Lung (tissue), 12 donors: ENCODE measurements around the gene CCDC127. TPM values are rescaled to one million over a fixed set of nuclear protein-coding genes. Genes with fewer than 3 reads are reported as not detected.

Experiments
- ATAC-seq: fragments of 200-7000 bp; cut with Tn5 transposase; one replicate; pipeline ENCODE4 v1.9.1; 2020; ENCODE audit warnings: moderate number of reproducible peaks; ENCODE audit not compliant: insufficient read depth, low FRiP score
- DNase-seq, 3 donors: peaks; one replicate each; pipeline ENCODE4 v3.0.0-alpha.2; 2013 to 2017
- H3K27ac ChIP-seq, 2 donors: one replicate each; pipeline ENCODE4 v1.5.1; 2013; ENCODE audit warnings: mild to moderate bottlenecking in 2 of 2, moderate library complexity in 2 of 2, control low read depth in 1 of 2, inconsistent platforms in 1 of 2, low read depth in 1 of 2, low read length in 1 of 2
- H3K27me3 ChIP-seq, 3 donors: one replicate each; pipeline ENCODE4 v1.5.1; 2013; ENCODE audit warnings: low read length in 2 of 3; ENCODE audit not compliant: control insufficient read depth in 3 of 3, insufficient read depth in 3 of 3
- H3K36me3 ChIP-seq, 4 donors: one replicate each; pipeline ENCODE4 v1.5.1; 2013; ENCODE audit warnings: low read length in 4 of 4, mild to moderate bottlenecking in 1 of 4, moderate library complexity in 1 of 4; ENCODE audit not compliant: control insufficient read depth in 4 of 4, insufficient read depth in 4 of 4
- H3K4me1 ChIP-seq, 5 donors: one replicate each; pipeline ENCODE4 v1.5.1; 2013; ENCODE audit warnings: low read length in 5 of 5, mild to moderate bottlenecking in 2 of 5, moderate library complexity in 1 of 5; ENCODE audit not compliant: control insufficient read depth in 5 of 5, insufficient read depth in 5 of 5
- H3K4me3 ChIP-seq: one replicate; pipeline ENCODE4 v1.5.1; 2013; ENCODE audit warnings: mild to moderate bottlenecking, control low read depth, moderate library complexity
- H3K9ac ChIP-seq, 2 donors: one replicate each; pipeline ENCODE4 v1.5.1; 2013; ENCODE audit warnings: low read length in 2 of 2, control low read depth in 1 of 2; ENCODE audit not compliant: insufficient read depth in 1 of 2
- H3K9me3 ChIP-seq, 4 donors: one replicate each; pipeline ENCODE4 v1.5.1; 2013; ENCODE audit warnings: low read length in 3 of 4, mild to moderate bottlenecking in 1 of 4, moderate library complexity in 1 of 4; ENCODE audit not compliant: control insufficient read depth in 4 of 4, insufficient read depth in 3 of 4
- whole genome bisulfite sequencing, 2 donors: extraction: QIAGEN DNeasy Blood & Tissue Kit; methylation state at CpG; one replicate each; pipeline ENCODE4 v1.1.7; 2013; 5-methylcytosine and 5-hydroxymethylcytosine counted together
- polyA plus RNA-seq, 2 donors: library from polyadenylated mRNA; stranded (reverse); fragments of 200-250 nt; gene quantifications; one replicate each; pipeline ENCODE4 v1.2.1, GENCODE V29; 2013
- total RNA-seq, 2 donors: library from RNA; depleted of rRNA in 1 of 2; stranded (reverse); fragments of >200 nt in 1 of 2; gene quantifications; one replicate each; pipeline ENCODE4 v1.2.1, GENCODE V29; 2014 to 2021
- TF ChIP-seq, protein P1 (sequence below): IDR thresholded peaks from 2 replicates; pipeline ENCODE4 v1.5.1; 2012; ENCODE audit warnings: mild to moderate bottlenecking; ENCODE audit errors: control extremely low read depth, extremely low read depth
- donor health status: control.
- donor health status: control.
- donor health status: Bipolar disorder and iron deficiency.
- donor health status: healthy.
- donor health status: DM: yes; HTN: yes; CAD: no.

Gene CCDC127
- total and polyA plus RNA-seq, 4 donors: 2.1 to 6.4 (median 3.9) TPM

DNA sequence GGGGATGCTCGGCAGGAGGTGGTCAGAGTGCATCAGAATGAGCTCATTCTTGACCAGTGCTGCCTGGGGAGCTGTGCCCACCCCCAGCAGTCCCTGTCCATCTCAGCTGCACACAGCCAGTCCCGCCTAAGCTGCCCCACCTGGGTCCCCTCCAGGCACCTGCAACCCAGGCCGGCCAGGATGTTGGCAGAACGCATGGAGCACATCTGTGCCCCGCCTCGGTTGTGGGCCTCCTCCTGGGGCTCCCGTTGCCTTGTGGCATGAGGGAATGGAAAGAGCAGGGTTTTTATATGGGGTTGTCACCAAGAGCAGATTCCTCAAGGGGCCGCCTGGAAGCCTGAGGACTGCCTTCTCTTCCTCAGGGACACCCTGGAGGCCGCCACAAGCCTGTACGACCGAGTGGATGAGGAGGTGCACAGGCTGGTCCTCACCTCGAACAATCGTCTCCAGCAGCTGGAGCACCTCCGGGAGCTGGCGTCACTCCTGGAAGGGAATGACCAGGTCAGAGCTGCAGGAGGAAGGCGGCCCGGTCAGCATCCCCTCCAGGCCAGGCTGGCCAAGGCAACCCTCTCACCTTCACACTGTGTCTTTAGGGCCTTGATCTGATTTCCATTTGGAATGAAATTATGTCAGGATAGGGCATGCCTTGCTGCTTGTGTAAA lies 61.4 kb downstream of the CCDC127 start:
- TF ChIP-seq, protein P1, sequence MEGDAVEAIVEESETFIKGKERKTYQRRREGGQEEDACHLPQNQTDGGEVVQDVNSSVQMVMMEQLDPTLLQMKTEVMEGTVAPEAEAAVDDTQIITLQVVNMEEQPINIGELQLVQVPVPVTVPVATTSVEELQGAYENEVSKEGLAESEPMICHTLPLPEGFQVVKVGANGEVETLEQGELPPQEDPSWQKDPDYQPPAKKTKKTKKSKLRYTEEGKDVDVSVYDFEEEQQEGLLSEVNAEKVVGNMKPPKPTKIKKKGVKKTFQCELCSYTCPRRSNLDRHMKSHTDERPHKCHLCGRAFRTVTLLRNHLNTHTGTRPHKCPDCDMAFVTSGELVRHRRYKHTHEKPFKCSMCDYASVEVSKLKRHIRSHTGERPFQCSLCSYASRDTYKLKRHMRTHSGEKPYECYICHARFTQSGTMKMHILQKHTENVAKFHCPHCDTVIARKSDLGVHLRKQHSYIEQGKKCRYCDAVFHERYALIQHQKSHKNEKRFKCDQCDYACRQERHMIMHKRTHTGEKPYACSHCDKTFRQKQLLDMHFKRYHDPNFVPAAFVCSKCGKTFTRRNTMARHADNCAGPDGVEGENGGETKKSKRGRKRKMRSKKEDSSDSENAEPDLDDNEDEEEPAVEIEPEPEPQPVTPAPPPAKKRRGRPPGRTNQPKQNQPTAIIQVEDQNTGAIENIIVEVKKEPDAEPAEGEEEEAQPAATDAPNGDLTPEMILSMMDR: no peak
- Histone ChIP-seq H3K4me3 (no peak overlapping the region), H3K27ac (no peak overlapping the region), H3K36me3 (no peaks in the 10 kb centered on the region), H3K27me3 (no peaks in the 10 kb centered on the region), H3K9ac (no peak overlapping the region), H3K4me1 (no peaks in the 10 kb centered on the region), H3K9me3 (no peaks in the 10 kb centered on the region)
- DNase-seq: peak in 1 of 3 donors; percentile 8
- WGBS, 2 donors: 90 to 93% methylated on average over 17 of the region's 17 CpGs
- no peak for ATAC-seq

DNA sequence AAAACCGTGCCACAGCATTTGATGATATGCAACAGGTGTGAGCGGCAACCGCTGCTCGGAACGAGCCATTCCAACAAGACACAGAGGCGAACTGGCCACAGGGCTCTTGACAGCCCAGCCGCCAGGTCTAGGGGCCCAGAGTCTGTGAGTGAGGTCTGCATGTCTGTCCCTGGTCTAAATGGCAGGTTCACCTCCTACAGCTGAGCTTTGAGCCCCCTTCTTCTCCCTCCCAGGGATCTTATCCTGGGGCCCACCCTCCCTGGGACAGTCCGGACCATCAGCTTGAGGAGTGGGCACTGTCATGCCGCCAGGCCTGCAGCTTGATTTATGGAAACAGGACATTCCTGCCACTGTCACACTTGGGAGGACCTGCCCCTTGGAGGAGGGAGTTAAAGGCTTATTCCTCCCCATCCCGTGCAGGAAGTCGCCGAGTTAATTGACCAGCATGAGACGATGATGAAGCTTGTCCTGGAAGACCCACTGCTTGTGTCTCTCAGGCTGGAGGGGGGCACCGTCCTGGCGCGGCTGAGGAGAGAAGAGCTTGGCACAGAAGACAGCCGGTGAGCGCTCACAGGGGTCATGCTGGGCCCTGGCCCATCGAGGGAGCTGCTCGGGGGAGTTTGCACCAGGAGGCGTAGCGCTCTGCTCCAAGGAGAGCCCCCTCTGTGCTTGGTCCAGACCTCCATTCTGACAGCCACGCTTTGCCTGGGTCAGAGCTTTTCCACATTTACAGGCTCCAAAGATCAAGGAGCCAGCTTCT lies 62.1 kb downstream of the CCDC127 start:
- Histone ChIP-seq H3K4me3 (no peak overlapping the region), H3K27me3 (no peaks in the 10 kb centered on the region), H3K4me1 (no peaks in the 10 kb centered on the region), H3K36me3 (no peaks in the 10 kb centered on the region), H3K9me3 (no peaks in the 10 kb centered on the region), H3K9ac (no peak overlapping the region), H3K27ac (no peak overlapping the region)
- ATAC-seq (no peak), DNase-seq (peak in 1 of 3 donors; percentile 12)
- 85 to 91% methylated on average over 23 of the region's 23 CpGs for WGBS, 2 donors
- TF ChIP-seq, protein P1: no peak

DNA sequence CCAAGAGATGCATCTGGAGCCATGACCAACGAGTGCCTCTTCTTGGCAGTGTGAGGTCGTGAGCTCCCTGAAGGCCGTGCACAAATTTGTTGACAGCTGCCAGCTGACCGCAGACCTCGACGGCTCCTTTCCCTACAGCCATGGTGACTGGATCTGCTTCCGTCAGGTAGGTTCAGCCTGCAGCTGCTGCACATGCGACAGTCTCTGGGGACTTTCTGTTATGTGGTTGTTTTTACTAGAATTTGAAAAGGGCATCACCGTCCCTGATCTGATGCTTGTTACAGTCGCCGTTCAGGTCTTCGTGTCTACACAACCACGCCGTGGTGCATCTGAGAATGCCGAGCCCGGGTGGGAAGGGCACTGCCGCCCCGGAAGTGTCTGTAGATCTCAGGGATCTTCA lies 63.1 kb downstream of the CCDC127 start:
- DNase-seq (no peak), ATAC-seq (no peak)
- whole genome bisulfite sequencing, 2 donors: 89 to 92% methylated on average over 18 of the region's 18 CpGs
- Histone ChIP-seq H3K36me3 (no peaks in the 10 kb centered on the region), H3K27me3 (no peaks in the 10 kb centered on the region), H3K4me3 (no peak overlapping the region), H3K9ac (no peak overlapping the region), H3K4me1 (no peaks in the 10 kb centered on the region), H3K27ac (no peak overlapping the region), H3K9me3 (no peaks in the 10 kb centered on the region)
- TF ChIP-seq, protein P1: no peak
